OCI-LY7 (cell line): ENCODE data around the gene MYLK. TPM values are rescaled to one million over a fixed set of nuclear protein-coding genes. Genes with fewer than 3 reads are reported as not detected.

Experiments
- BruUV-seq: library from RNA; stranded (reverse); fragments of 400-500 nt; replicated peaks from 2 replicates; lab custom pipeline; 2021; lab: Mats Ljungman, UMichigan
- CTCF ChIA-PET: fragments of 300-600 bp; sonication (Branson Sonifier 250); formaldehyde crosslinking; loops from one replicate; lab custom pipeline; 2022; ENCODE audit warnings: antibody characterized with exemption; ENCODE audit not compliant: unreplicated experiment; lab: Charles Lee
- POLR2A ChIA-PET: fragments of 300-600 bp; sonication (Branson Sonifier 250); formaldehyde crosslinking; loops from one replicate; lab custom pipeline; 2022; ENCODE audit warnings: antibody characterized with exemption; lab: Charles Lee
- DNase-seq: peaks from one replicate; pipeline ENCODE4 v3.0.0-alpha.2; 2015; ENCODE audit warnings: low spot score
- H2AFZ ChIP-seq: fragments of 200-600 bp; sonication (generic), shearing (Covaris generic); 2 replicates; pipeline ENCODE4 v1.6.1; 2014; ENCODE audit warnings: mild to moderate bottlenecking, antibody characterized with exemption, low read length, moderate library complexity
- H3K27ac ChIP-seq: fragments of 200-600 bp; sonication (generic); 2 replicates; pipeline ENCODE4 v1.5.1; 2014; ENCODE audit warnings: mixed run types, low read depth, mild to moderate bottlenecking, moderate library complexity, low read length, inconsistent platforms; ENCODE audit not compliant: poor library complexity, severe bottlenecking
- H3K36me3 ChIP-seq: fragments of 200-600 bp; sonication (generic); 2 replicates; pipeline ENCODE4 v1.6.1; 2014; ENCODE audit warnings: mild to moderate bottlenecking, antibody characterized with exemption, low read length, moderate library complexity, mixed read lengths; ENCODE audit not compliant: insufficient read depth
- H3K4me1 ChIP-seq: fragments of 200-600 bp; sonication (generic); 2 replicates; pipeline ENCODE4 v1.5.1; 2014; ENCODE audit warnings: mild to moderate bottlenecking, low read length; ENCODE audit not compliant: insufficient read depth, poor library complexity, severe bottlenecking
- H3K4me2 ChIP-seq: fragments of 200-600 bp; sonication (generic); 2 replicates; pipeline ENCODE4 v1.6.1; 2014; ENCODE audit warnings: mild to moderate bottlenecking, low read length
- H3K4me3 ChIP-seq: fragments of 200-600 bp; sonication (generic); 2 replicates; pipeline ENCODE4 v1.5.1; 2014; ENCODE audit warnings: mild to moderate bottlenecking, low read depth, low read length; ENCODE audit not compliant: poor library complexity, severe bottlenecking
- H3K79me2 ChIP-seq: fragments of 200-600 bp; sonication (generic); 2 replicates; pipeline ENCODE4 v1.6.1; 2016; ENCODE audit warnings: low read depth, mild to moderate bottlenecking, low read length, moderate library complexity, mixed read lengths; ENCODE audit not compliant: insufficient read depth
- H3K9me2 ChIP-seq: fragments of 200-600 bp; sonication (generic); 2 replicates; pipeline ENCODE4 v1.6.1; 2016; ENCODE audit warnings: mild to moderate bottlenecking, low read length, mixed read lengths; ENCODE audit not compliant: insufficient read depth
- H3K9me3 ChIP-seq: fragments of 200-600 bp; sonication (generic); 2 replicates; pipeline ENCODE4 v1.6.1; 2014; ENCODE audit warnings: mild to moderate bottlenecking, mixed run types, low read length, mixed read lengths
- H4K20me1 ChIP-seq: fragments of 200-600 bp; sonication (generic); 2 replicates; pipeline ENCODE4 v1.6.1; 2014; ENCODE audit warnings: mild to moderate bottlenecking, antibody characterized with exemption, low read length, moderate library complexity, mixed read lengths; ENCODE audit not compliant: insufficient read depth
- CTCF ChIP-seq: fragments of 200-600 bp; sonication (generic); conservative IDR thresholded peaks from 2 replicates; pipeline ENCODE4 v1.5.1; 2014; ENCODE audit warnings: mild to moderate bottlenecking, antibody characterized with exemption, low read length, moderate library complexity, mixed read lengths
- EZH2phosphoT487 ChIP-seq: fragments of 200-600 bp; sonication (generic); IDR thresholded peaks from 2 replicates; pipeline ENCODE4 v1.6.1; 2018; ENCODE audit warnings: low read depth, borderline replicate concordance, mild to moderate bottlenecking, mixed run types, antibody characterized with exemption, low read length, moderate library complexity, mixed read lengths
- intact Hi-C: fragments of 100-400 bp; cut with micrococcal nuclease; formaldehyde crosslinking; loops from one replicate; pipeline ENCODE4 v1.10.0; 2022; ENCODE audit not compliant: unreplicated experiment
- total RNA-seq, 2 experiments: library from RNA; depleted of rRNA in 1 of 2; stranded (reverse); fragments of >200 nt in 1 of 2; shearing (Covaris generic) in 1 of 2; gene quantifications; 2 replicates each; pipeline ENCODE4 v1.2.3, GENCODE V29; 2014 to 2022

MYLK gene
- total RNA-seq, 2 experiments from 2014 or later, result not detected

- ChIA-PET CTCF (no interaction called here), POLR2A (interaction anchor here (0.5 kb wide), 1 partner anchor 277 kb away, joined by 3 read pairs; no protein-coding TSS in a partner anchor)
- no peak overlapping the region for H3K4me2 ChIP-seq
- H3K27ac ChIP-seq, result no peak overlapping the region
- H3K4me3 ChIP-seq, result no peak overlapping the region
- intact Hi-C loops, result no loop called here
- H4K20me1 ChIP-seq, result no peaks in the 10 kb centered on the region
- TF ChIP-seq CTCF (no peak), EZH2phosphoT487 (no peak)
- no peak overlapping the region for H2AFZ ChIP-seq
- H3K79me2 ChIP-seq, result no peaks in the 10 kb centered on the region
- H3K4me1 ChIP-seq, result no peaks in the 10 kb centered on the region
- no peaks in the 10 kb centered on the region for H3K36me3 ChIP-seq
- H3K9me2 ChIP-seq, result no peaks in the 10 kb centered on the region
- no peak for DNase-seq
- H3K9me3 ChIP-seq, result no peaks in the 10 kb centered on the region
- no TSS peak for BruUV-seq
Measured at GRCh38 chr3:123683505-123684154, 200.5 kb downstream of the MYLK start.

GRCh38 chr3:123682781-123683504 is 201.2 kb downstream of the MYLK start:
- ChIA-PET POLR2A (no interaction called here), CTCF (no interaction called here)
- TF ChIP-seq CTCF, result no peak
- TF ChIP-seq EZH2phosphoT487, result no peak
- no peaks in the 10 kb centered on the region for H3K79me2 ChIP-seq
- H3K4me1 ChIP-seq, result no peaks in the 10 kb centered on the region
- no peaks in the 10 kb centered on the region for H3K36me3 ChIP-seq
- no peak overlapping the region for H3K4me2 ChIP-seq
- H4K20me1 ChIP-seq, result no peaks in the 10 kb centered on the region
- BruUV-seq, result no TSS peak
- intact Hi-C loops, result no loop called here
- H3K4me3 ChIP-seq, result no peak overlapping the region
- DNase-seq, result no peak
- no peaks in the 10 kb centered on the region for H3K9me2 ChIP-seq
- H3K9me3 ChIP-seq, result no peaks in the 10 kb centered on the region
- H3K27ac ChIP-seq, result no peak overlapping the region
- no peak overlapping the region for H2AFZ ChIP-seq

- Histone ChIP-seq H3K4me2 (no peak overlapping the region), H2AFZ (no peak overlapping the region), H3K36me3 (no peaks in the 10 kb centered on the region), H4K20me1 (no peaks in the 10 kb centered on the region), H3K4me1 (no peaks in the 10 kb centered on the region), H3K79me2 (no peaks in the 10 kb centered on the region), H3K9me3 (no peaks in the 10 kb centered on the region), H3K4me3 (no peak overlapping the region), H3K27ac (no peak overlapping the region), H3K9me2 (no peaks in the 10 kb centered on the region)
- DNase-seq, result no peak
- ChIA-PET CTCF (no interaction called here), POLR2A (no interaction called here)
- intact Hi-C loops, result no loop called here
- BruUV-seq, result no TSS peak
- TF ChIP-seq EZH2phosphoT487 (no peak), CTCF (no peak)
Measured at GRCh38 chr3:123682302-123682701, 201.8 kb downstream of the MYLK start.
